Measurements from ENCODE around the gene TMEM255B. TPM values are rescaled to one million over a fixed set of nuclear protein-coding genes. Genes with fewer than 3 reads are reported as not detected.

TMEM255B gene
- total RNA-seq, 1 experiment from 2014 or later: 7.7 TPM

DNA sequence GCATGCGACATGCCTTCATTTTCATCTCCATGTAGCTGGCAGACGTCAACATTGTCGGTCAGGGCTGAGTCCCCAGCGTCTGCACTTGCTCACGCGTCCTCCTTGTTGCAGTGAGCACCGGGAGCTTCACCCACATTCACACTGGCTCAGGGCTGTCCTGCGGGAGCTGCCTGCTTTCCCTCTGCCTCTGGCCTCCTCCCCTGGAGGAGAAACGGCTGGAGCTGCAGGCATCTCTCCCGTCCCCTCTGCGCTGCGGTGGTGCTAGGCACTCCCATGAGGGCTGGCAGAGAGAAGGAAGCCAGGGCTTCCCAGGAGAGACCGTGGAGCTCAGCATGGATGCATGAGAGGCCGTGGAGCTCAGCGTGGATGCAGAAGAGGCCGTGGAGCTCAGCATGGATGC is 18.4 kb upstream of the TMEM255B start:
- Histone ChIP-seq H3K4me2 (ENCODE audit: low read length) (no peak overlapping the region), H3K9ac (ENCODE audit: low read length) (no peak overlapping the region), H3K27ac (ENCODE audit: low read depth, low read length) (no peak overlapping the region), H3K4me1 (ENCODE audit: control insufficient read depth in 1 of 2, insufficient read depth in 2 of 2, low read length in 2 of 2) (peaks cover 9 to 14% of the 10 kb centered on the region in 2 experiments), H3K9me3 (ENCODE audit: control insufficient read depth in 1 of 2, insufficient read depth in 1 of 2, low read depth in 1 of 2, low read length in 2 of 2) (no peaks in the 10 kb centered on the region), H3K36me3 (ENCODE audit: control insufficient read depth in 1 of 2, insufficient read depth in 2 of 2, low read length in 2 of 2) (no peaks in the 10 kb centered on the region), H2AFZ (ENCODE audit: low read depth, low read length, poor library complexity, severe bottlenecking) (no peak overlapping the region), H4K20me1 (ENCODE audit: insufficient read depth) (no peaks in the 10 kb centered on the region), H3K9me2 (ENCODE audit: insufficient read depth) (no peaks in the 10 kb centered on the region), H3K27me3 (ENCODE audit: insufficient read depth, low read length) (no peaks in the 10 kb centered on the region), H3K4me3 (replicated peaks in 1 of 2; ENCODE audit: low read depth in 1 of 2, low read length in 2 of 2) (no peak overlapping the region), H3K79me2 (ENCODE audit: insufficient read depth, low read length) (no peaks in the 10 kb centered on the region)
- BruUV-seq (replicated peaks): no TSS peak
- CTCF ChIA-PET: interaction anchor here (1.0 kb wide), 1 partner anchor 207 kb away, joined by 3 read pairs; no protein-coding TSS in a partner anchor
- RAD21 ChIA-PET (ENCODE audit: low non-redundant PET in 1 of 2, low total read pairs in 2 of 2, uncharacterized antibody in 2 of 2, unreplicated experiment in 2 of 2): no interaction called here
- ATAC-seq (no peak), DNase-seq (ENCODE audit: low read depth, low spot score) (no peak)
- POLR2A ChIA-PET: no interaction called here
- intact Hi-C loops (cut with micrococcal nuclease): no loop called here
- TF ChIP-seq EZH2 (IDR thresholded peaks at IDR 0.05): no peak

DNA sequence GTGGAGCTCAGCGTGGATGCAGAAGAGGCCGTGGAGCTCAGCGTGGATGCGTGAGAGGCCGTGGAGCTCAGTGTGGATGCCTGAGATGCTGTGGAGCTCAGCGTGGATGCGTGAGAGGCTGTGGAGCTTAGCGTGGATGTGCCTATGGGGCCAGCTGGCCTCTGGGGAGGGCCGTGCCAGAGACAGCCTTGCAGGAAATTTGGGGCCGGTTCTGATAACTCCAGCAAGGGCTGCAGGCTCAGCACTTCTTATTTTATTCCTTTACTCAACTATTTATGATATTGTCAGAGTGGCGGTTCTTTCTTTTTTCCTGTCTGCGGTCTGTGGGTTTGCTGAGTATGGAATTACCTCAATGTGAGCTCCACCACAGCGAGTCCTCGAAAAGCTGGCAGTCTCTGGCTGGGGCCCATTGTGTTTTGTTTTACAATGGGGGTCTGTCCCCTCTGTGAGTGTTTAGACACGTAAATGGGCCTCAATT is 17.8 kb upstream of the TMEM255B start:
- intact Hi-C loops (cut with micrococcal nuclease): no loop called here
- no TSS peak for BruUV-seq (replicated peaks)

DNA sequence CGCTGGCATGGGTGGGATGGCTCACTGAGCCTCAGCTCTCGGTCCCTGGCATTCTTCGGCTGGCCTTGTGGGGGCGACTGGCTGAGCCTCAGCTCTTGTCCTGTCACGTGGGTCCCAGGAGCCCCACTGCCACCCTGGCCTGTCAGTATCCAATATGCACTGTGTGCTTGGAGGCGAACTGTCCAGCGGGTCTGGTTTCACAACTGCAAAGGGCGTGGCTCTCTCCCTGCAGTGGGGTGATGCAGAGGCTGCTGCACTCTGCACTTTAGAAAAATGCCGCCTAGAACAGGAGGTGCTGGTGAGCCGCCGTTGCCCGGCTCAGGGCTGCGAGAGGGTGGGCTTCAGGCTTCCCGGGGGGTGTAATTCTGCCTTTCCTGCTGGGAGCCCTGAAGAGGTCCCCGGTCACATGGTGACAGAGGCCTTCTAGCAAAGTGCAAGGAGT is 17.0 kb upstream of the TMEM255B start:
- H4K20me1 ChIP-seq (ENCODE audit: insufficient read depth): no peaks in the 10 kb centered on the region
- H2AFZ ChIP-seq (ENCODE audit: low read depth, low read length, poor library complexity, severe bottlenecking): no peak overlapping the region
- no peak overlapping the region for H3K4me3 ChIP-seq (replicated peaks in 1 of 2; ENCODE audit: low read depth in 1 of 2, low read length in 2 of 2)
- H3K36me3 ChIP-seq (ENCODE audit: control insufficient read depth in 1 of 2, insufficient read depth in 2 of 2, low read length in 2 of 2): no peaks in the 10 kb centered on the region
- intact Hi-C loops (cut with micrococcal nuclease): no loop called here
- H3K4me1 ChIP-seq (ENCODE audit: control insufficient read depth in 1 of 2, insufficient read depth in 2 of 2, low read length in 2 of 2): peaks cover 9 to 14% of the 10 kb centered on the region in 2 experiments
- H3K9me3 ChIP-seq (ENCODE audit: control insufficient read depth in 1 of 2, insufficient read depth in 1 of 2, low read depth in 1 of 2, low read length in 2 of 2): no peaks in the 10 kb centered on the region
- H3K4me2 ChIP-seq (ENCODE audit: low read length): peak overlapping the region; percentile 59
- H3K27me3 ChIP-seq (ENCODE audit: insufficient read depth, low read length): no peaks in the 10 kb centered on the region
- TF ChIP-seq, protein P1, sequence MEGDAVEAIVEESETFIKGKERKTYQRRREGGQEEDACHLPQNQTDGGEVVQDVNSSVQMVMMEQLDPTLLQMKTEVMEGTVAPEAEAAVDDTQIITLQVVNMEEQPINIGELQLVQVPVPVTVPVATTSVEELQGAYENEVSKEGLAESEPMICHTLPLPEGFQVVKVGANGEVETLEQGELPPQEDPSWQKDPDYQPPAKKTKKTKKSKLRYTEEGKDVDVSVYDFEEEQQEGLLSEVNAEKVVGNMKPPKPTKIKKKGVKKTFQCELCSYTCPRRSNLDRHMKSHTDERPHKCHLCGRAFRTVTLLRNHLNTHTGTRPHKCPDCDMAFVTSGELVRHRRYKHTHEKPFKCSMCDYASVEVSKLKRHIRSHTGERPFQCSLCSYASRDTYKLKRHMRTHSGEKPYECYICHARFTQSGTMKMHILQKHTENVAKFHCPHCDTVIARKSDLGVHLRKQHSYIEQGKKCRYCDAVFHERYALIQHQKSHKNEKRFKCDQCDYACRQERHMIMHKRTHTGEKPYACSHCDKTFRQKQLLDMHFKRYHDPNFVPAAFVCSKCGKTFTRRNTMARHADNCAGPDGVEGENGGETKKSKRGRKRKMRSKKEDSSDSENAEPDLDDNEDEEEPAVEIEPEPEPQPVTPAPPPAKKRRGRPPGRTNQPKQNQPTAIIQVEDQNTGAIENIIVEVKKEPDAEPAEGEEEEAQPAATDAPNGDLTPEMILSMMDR (IDR thresholded peaks at IDR 0.05 in 2 of 3, conservative IDR thresholded peaks at IDR 0.05 in 1 of 3; ENCODE audit: borderline replicate concordance in 1 of 3, insufficient read depth in 1 of 3, low read depth in 2 of 3, low read length in 2 of 3): peak in 2 of 3 experiments; percentile 40 to 57; a peak in 4 of 6 replicates
- no peak for TF ChIP-seq CBX3 (IDR thresholded peaks at IDR 0.05; ENCODE audit: low read depth)
- TF ChIP-seq RAD21 (IDR thresholded peaks at IDR 0.05; ENCODE audit: low read depth): peak; percentile 31; the same call in 1 of the 2 replicates
- H3K9ac ChIP-seq (ENCODE audit: low read length): no peak overlapping the region
- DNase-seq (ENCODE audit: low read depth, low spot score) (peak; percentile 19), ATAC-seq (peak; percentile 96)
- H3K79me2 ChIP-seq (ENCODE audit: insufficient read depth, low read length): no peaks in the 10 kb centered on the region
- ChIA-PET CTCF (interaction anchor here (1.1 kb wide), 1 partner anchor 484 kb away, joined by 3 read pairs; no protein-coding TSS in a partner anchor), POLR2A (no interaction called here), RAD21 (ENCODE audit: low non-redundant PET in 1 of 2, low total read pairs in 2 of 2, uncharacterized antibody in 2 of 2, unreplicated experiment in 2 of 2) (no interaction called here)
- no peaks in the 10 kb centered on the region for H3K9me2 ChIP-seq (ENCODE audit: insufficient read depth)
- BruUV-seq (replicated peaks): no TSS peak
- H3K27ac ChIP-seq (ENCODE audit: low read depth, low read length): no peak overlapping the region

More for the DNA sequence above, 17.8 kb upstream of the TMEM255B start:
- no peak for TF ChIP-seq POLR2A (IDR thresholded peaks at IDR 0.05; ENCODE audit: borderline replicate concordance, extremely low read depth, insufficient read depth, insufficient read length)
- RAD21 ChIA-PET (ENCODE audit: low non-redundant PET in 1 of 2, low total read pairs in 2 of 2, uncharacterized antibody in 2 of 2, unreplicated experiment in 2 of 2): no interaction called here
- no peak overlapping the region for H3K4me3 ChIP-seq (replicated peaks in 1 of 2; ENCODE audit: low read depth in 1 of 2, low read length in 2 of 2)
- H3K4me2 ChIP-seq (ENCODE audit: low read length): no peak overlapping the region
- H3K27ac ChIP-seq (ENCODE audit: low read depth, low read length): no peak overlapping the region
- H3K9me3 ChIP-seq (ENCODE audit: control insufficient read depth in 1 of 2, insufficient read depth in 1 of 2, low read depth in 1 of 2, low read length in 2 of 2): no peaks in the 10 kb centered on the region
- H3K79me2 ChIP-seq (ENCODE audit: insufficient read depth, low read length): no peaks in the 10 kb centered on the region
- H2AFZ ChIP-seq (ENCODE audit: low read depth, low read length, poor library complexity, severe bottlenecking): no peak overlapping the region
- ATAC-seq (no peak), DNase-seq (ENCODE audit: low read depth, low spot score) (no peak)
- POLR2A ChIA-PET: no interaction called here
- H3K36me3 ChIP-seq (ENCODE audit: control insufficient read depth in 1 of 2, insufficient read depth in 2 of 2, low read length in 2 of 2): no peaks in the 10 kb centered on the region
- CTCF ChIA-PET: interaction anchor here (1.0 to 1.1 kb wide), 2 partner anchors 206 to 485 kb away, joined by 3 read pairs; no protein-coding TSS in a partner anchor
- H3K9ac ChIP-seq (ENCODE audit: low read length): no peak overlapping the region
- H4K20me1 ChIP-seq (ENCODE audit: insufficient read depth): no peaks in the 10 kb centered on the region
- peaks cover 9 to 14% of the 10 kb centered on the region in 2 experiments for H3K4me1 ChIP-seq (ENCODE audit: control insufficient read depth in 1 of 2, insufficient read depth in 2 of 2, low read length in 2 of 2)
- H3K27me3 ChIP-seq (ENCODE audit: insufficient read depth, low read length): no peaks in the 10 kb centered on the region
- no peaks in the 10 kb centered on the region for H3K9me2 ChIP-seq (ENCODE audit: insufficient read depth)
